Lung (tissue), 12 donors: Measurements from ENCODE around the gene MAGEA9. TPM values are rescaled to one million over a fixed set of nuclear protein-coding genes. Genes with fewer than 3 reads are reported as not detected.
"Not testable (repeated sequence)": the region's sequence is repeated elsewhere in the genome, so short reads cannot be mapped to it uniquely, and the experiment has no call there.

Experiments used
- ATAC-seq: fragments of 200-7000 bp; cut with Tn5 transposase; one replicate; pipeline ENCODE4 v1.9.1; 2020; ENCODE audit warnings: moderate number of reproducible peaks; ENCODE audit not compliant: insufficient read depth, low FRiP score
- DNase-seq, 3 donors: peaks; one replicate each; pipeline ENCODE4 v3.0.0-alpha.2; 2013 to 2017
- H3K27ac ChIP-seq, 2 donors: one replicate each; pipeline ENCODE4 v1.5.1; 2013; ENCODE audit warnings: mild to moderate bottlenecking in 2 of 2, moderate library complexity in 2 of 2, control low read depth in 1 of 2, inconsistent platforms in 1 of 2, low read depth in 1 of 2, low read length in 1 of 2
- H3K27me3 ChIP-seq, 3 donors: one replicate each; pipeline ENCODE4 v1.5.1; 2013; ENCODE audit warnings: low read length in 2 of 3; ENCODE audit not compliant: control insufficient read depth in 3 of 3, insufficient read depth in 3 of 3
- H3K36me3 ChIP-seq, 4 donors: one replicate each; pipeline ENCODE4 v1.5.1; 2013; ENCODE audit warnings: low read length in 4 of 4, mild to moderate bottlenecking in 1 of 4, moderate library complexity in 1 of 4; ENCODE audit not compliant: control insufficient read depth in 4 of 4, insufficient read depth in 4 of 4
- H3K4me1 ChIP-seq, 5 donors: one replicate each; pipeline ENCODE4 v1.5.1; 2013; ENCODE audit warnings: low read length in 5 of 5, mild to moderate bottlenecking in 2 of 5, moderate library complexity in 1 of 5; ENCODE audit not compliant: control insufficient read depth in 5 of 5, insufficient read depth in 5 of 5
- H3K4me3 ChIP-seq: one replicate; pipeline ENCODE4 v1.5.1; 2013; ENCODE audit warnings: mild to moderate bottlenecking, control low read depth, moderate library complexity
- H3K9ac ChIP-seq, 2 donors: one replicate each; pipeline ENCODE4 v1.5.1; 2013; ENCODE audit warnings: low read length in 2 of 2, control low read depth in 1 of 2; ENCODE audit not compliant: insufficient read depth in 1 of 2
- H3K9me3 ChIP-seq, 4 donors: one replicate each; pipeline ENCODE4 v1.5.1; 2013; ENCODE audit warnings: low read length in 3 of 4, mild to moderate bottlenecking in 1 of 4, moderate library complexity in 1 of 4; ENCODE audit not compliant: control insufficient read depth in 4 of 4, insufficient read depth in 3 of 4
- CTCF ChIP-seq: IDR thresholded peaks from 2 replicates; pipeline ENCODE4 v1.5.1; 2012; ENCODE audit warnings: mild to moderate bottlenecking; ENCODE audit errors: control extremely low read depth, extremely low read depth
- WGBS, 2 donors: extraction: QIAGEN DNeasy Blood & Tissue Kit; methylation state at CpG; one replicate each; pipeline ENCODE4 v1.1.7; 2013; 5-methylcytosine and 5-hydroxymethylcytosine counted together
- polyA plus RNA-seq, 2 donors: library from polyadenylated mRNA; stranded (reverse); fragments of 200-250 nt; gene quantifications; one replicate each; pipeline ENCODE4 v1.2.1, GENCODE V29; 2013
- total RNA-seq, 2 donors: library from RNA; depleted of rRNA in 1 of 2; stranded (reverse); fragments of >200 nt in 1 of 2; gene quantifications; one replicate each; pipeline ENCODE4 v1.2.1, GENCODE V29; 2014 to 2021
- donor health status: control.
- donor health status: control.
- donor health status: Bipolar disorder and iron deficiency.
- donor health status: healthy.
- donor health status: DM: yes; HTN: yes; CAD: no.

MAGEA9 gene
- total and polyA plus RNA-seq, 4 donors: not detected

DNA sequence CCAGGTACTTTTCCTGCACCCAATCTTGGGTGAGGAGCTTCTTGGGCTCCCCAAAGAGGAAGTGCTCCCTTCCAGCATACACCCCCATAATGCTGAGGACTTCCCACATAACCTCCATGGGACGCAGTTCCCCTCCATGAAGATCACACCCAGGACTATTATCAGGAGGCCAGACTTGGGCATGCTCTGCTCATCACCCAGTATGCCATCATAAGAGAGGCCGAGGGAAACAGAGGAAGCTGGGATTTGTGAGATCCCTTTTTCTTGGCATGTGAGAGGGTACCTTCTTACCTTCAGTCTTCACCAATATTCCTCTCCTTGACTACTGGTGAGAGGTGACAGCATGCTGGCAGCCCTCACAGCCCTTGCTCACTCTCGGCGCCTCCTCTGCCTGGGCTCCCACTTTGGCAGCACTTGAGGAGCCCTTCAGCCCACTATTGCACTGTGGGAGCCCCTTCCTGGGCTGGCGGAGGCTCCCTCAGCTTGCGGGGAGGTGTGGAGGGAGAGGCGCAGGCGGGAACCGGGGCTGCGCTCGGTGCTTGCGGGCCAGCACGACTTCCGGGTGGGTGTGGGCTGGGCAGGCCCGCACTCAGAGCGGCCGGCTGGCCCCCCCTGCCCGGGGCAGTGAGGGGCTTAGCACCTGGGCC lies 23.5 kb upstream of the MAGEA9 start:
- ATAC-seq (no peak), DNase-seq (no peak)
- no peaks in the 10 kb centered on the region for H3K4me1 ChIP-seq
- H3K4me3 ChIP-seq: no peak overlapping the region
- peaks cover 0 to 3% (median 1%) of the 10 kb centered on the region in 4 donors for H3K9me3 ChIP-seq
- no peaks in the 10 kb centered on the region for H3K36me3 ChIP-seq
- H3K9ac ChIP-seq: no peak overlapping the region
- H3K27me3 ChIP-seq: no peaks in the 10 kb centered on the region
- H3K27ac ChIP-seq: no peak overlapping the region
- WGBS, 2 donors: 88 to 92% methylated on average over 5 to 18 of the region's 18 CpGs
- no peak for TF ChIP-seq CTCF

DNA sequence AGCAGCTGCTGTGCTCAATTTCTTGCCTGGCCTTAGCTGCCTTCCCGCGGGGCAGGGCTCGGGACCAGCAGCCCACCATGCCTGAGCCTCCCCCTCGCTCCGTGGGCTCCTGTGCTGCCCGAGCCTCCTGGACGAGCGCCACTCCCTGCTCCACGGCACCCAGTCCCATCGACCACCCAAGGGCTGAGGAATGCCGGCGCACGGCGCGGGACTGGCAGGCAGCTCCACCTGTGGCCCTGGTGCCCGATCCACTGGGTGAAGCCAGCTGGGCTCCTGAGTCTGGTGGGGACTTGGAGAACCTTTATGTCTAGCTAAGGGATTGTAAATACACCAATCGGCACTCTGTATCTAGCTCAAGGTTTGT lies 23.0 kb upstream of the MAGEA9 start:
- not testable (repeated sequence) for DNase-seq, H3K27ac ChIP-seq, H3K27me3 ChIP-seq, H3K36me3 ChIP-seq, H3K9ac ChIP-seq, H3K4me3 ChIP-seq, H3K9me3 ChIP-seq, ATAC-seq, H3K4me1 ChIP-seq
- WGBS, 2 donors: 87 to 98% methylated on average over 6 to 16 of the region's 17 CpGs

GRCh38 chrX:149759824-149760223 lies 21.9 kb upstream of the MAGEA9 start:
- no peak overlapping the region for H3K9ac ChIP-seq
- no peak overlapping the region for H3K4me3 ChIP-seq
- H3K27me3 ChIP-seq: no peaks in the 10 kb centered on the region
- H3K27ac ChIP-seq: no peak overlapping the region
- H3K4me1 ChIP-seq: no peaks in the 10 kb centered on the region
- no peaks in the 10 kb centered on the region for H3K36me3 ChIP-seq
- no peak for TF ChIP-seq CTCF
- peaks cover 0 to 3% (median 1%) of the 10 kb centered on the region in 4 donors for H3K9me3 ChIP-seq
- WGBS, 2 donors: 79 to 85% methylated on average over 7 of the region's 7 CpGs
- no peak for DNase-seq
- ATAC-seq: no peak

DNA sequence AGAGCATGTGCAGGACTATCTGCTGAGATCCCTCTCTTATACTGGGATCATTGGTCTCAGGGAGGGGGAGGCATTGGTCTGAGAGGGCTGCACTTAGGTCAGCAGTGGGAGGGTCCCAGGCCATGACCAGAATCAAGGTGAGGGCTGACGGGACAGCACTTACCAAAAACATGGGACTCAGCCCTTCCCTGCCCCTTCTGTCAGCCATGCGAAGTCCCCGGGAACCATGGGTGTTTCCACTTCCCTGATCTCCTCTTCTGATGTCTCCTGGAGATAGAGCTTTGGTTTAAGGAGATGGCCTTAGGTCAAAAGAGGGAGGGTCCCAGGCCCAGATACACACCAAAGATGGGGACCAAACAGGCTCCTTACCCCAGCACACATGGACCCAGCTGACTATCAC lies 20.8 kb upstream of the MAGEA9 start:
- Histone ChIP-seq H3K4me3 (no peak overlapping the region), H3K9ac (no peak overlapping the region), H3K36me3 (no peaks in the 10 kb centered on the region), H3K27ac (no peak overlapping the region), H3K4me1 (no peaks in the 10 kb centered on the region), H3K27me3 (peaks cover 0 to 4% (median 0%) of the 10 kb centered on the region in 3 donors), H3K9me3 (peaks cover 0 to 3% (median 1%) of the 10 kb centered on the region in 4 donors)
- DNase-seq (no peak), ATAC-seq (no peak)
- WGBS, 2 donors: 80 to 90% methylated on average over 1 to 3 of the region's 3 CpGs
- no peak for TF ChIP-seq CTCF

DNA sequence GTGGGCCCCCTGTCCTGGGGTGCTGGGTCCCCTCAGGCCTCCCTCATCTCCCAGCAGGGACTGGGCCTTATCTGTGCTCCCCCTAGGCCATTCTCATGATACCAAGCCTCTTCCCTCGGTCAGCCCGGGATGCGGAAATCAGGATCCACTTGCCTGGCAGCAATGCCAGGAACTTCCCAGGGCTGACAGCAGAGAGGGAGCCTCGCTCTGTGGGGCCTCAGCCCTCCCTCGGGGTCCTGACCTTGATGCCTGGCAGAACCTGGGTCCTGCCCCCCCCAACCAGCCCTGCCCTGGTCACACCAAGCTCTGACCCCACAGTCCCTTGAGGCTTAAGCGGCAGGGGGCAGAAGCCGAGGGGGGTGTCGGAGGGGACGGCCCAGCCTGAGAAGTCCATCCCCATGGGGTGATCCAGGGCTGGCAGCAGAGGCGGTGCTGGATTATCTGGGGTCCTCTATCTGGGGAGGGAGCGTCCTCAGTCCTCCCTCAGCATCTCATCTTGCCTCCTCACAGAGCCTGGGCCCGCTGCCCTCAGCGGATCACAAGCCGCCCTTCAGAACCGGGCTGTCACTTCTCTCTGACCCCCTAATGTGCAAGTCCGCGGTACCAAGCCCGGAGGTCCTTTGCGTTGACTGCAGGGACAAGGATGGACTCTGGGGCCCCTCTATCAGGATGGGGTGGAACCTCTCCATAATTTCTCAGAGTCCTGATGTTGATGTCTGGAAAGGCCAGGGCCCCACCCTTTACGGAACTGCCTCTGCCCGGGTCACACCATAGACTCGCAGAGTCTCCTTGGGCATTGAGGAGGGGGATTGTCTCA lies 19.7 kb upstream of the MAGEA9 start:
- not testable (repeated sequence) for H3K36me3 ChIP-seq, DNase-seq, H3K9ac ChIP-seq, H3K27ac ChIP-seq, H3K4me1 ChIP-seq, H3K4me3 ChIP-seq, H3K27me3 ChIP-seq, H3K9me3 ChIP-seq, ATAC-seq
- 87 to 93% methylated on average over 12 to 22 of the region's 22 CpGs for WGBS, 2 donors
